ENCODE measurements around the gene ZBTB7C. TPM values are rescaled to one million over a fixed set of nuclear protein-coding genes. Genes with fewer than 3 reads are reported as not detected.

ZBTB7C gene
- polyA plus RNA-seq, 1 donor (not counting 4 experiments of a cell fraction or from before 2014, with no cell fraction given): 0.58 TPM

GRCh38 chr18:48170651-48171050 is 238.5 kb downstream of the ZBTB7C start:
- Histone ChIP-seq H3K9me3 (ENCODE audit: control insufficient read depth, low read depth, low read length) (no peaks in the 10 kb centered on the region), H3K36me3 (ENCODE audit: control insufficient read depth in 2 of 2, extremely low read depth in 1 of 2, insufficient read depth in 2 of 2, low read length in 2 of 2) (no peaks in the 10 kb centered on the region), H3K79me2 (ENCODE audit: control insufficient read depth, insufficient read depth, low read length) (no peaks in the 10 kb centered on the region), H3K9ac (ENCODE audit: control insufficient read depth, extremely low read depth, insufficient read depth, low read length) (no peak overlapping the region), H2AFZ (ENCODE audit: control insufficient read depth, low read length) (no peak overlapping the region), H3K4me2 (ENCODE audit: control insufficient read depth, extremely low read depth, insufficient read depth, low read depth, low read length) (no peak overlapping the region), H3K4me3 (ENCODE audit: control insufficient read depth in 2 of 3, extremely low read depth in 1 of 3, insufficient read depth in 2 of 3, low read depth in 1 of 3, low read length in 3 of 3) (no peak overlapping the region), H3K27me3 (ENCODE audit: control insufficient read depth, extremely low read depth, insufficient read depth, low read length) (peaks cover 14% of the 10 kb centered on the region), H3K9me1 (ENCODE audit: control insufficient read depth, extremely low read depth, insufficient read depth, low read length) (no peaks in the 10 kb centered on the region), H3K27ac (ENCODE audit: control insufficient read depth, insufficient read depth, low read length) (no peak overlapping the region), H3K4me1 (ENCODE audit: control insufficient read depth, extremely low read depth, insufficient read depth, low read length) (no peaks in the 10 kb centered on the region), H4K20me1 (ENCODE audit: control insufficient read depth, extremely low read depth, insufficient read depth, low read length) (no peaks in the 10 kb centered on the region)
- dilution Hi-C loops (cut with MboI; ENCODE audit: extremely low pct_ligation_motif_present, low sequenced_read_pairs): no loop called here
- no peak for TF ChIP-seq CTCF (optimal IDR thresholded peaks at IDR 0.05 in 1 of 3, IDR thresholded peaks at IDR 0.05 in 1 of 3, conservative IDR thresholded peaks at IDR 0.05 in 1 of 3; ENCODE audit: extremely low read depth in 1 of 3, insufficient read depth in 2 of 3, low read length in 3 of 3)
- no peak for TF ChIP-seq EZH2 (IDR thresholded peaks at IDR 0.05; ENCODE audit: low read length)
- DNase-seq (ENCODE audit: low read depth, low spot score) (no peak), FAIRE-seq (no peak)

- Histone ChIP-seq H3K9ac (ENCODE audit: control insufficient read depth, extremely low read depth, insufficient read depth, low read length) (no peak overlapping the region), H3K4me3 (ENCODE audit: control insufficient read depth in 2 of 3, extremely low read depth in 1 of 3, insufficient read depth in 2 of 3, low read depth in 1 of 3, low read length in 3 of 3) (no peak overlapping the region), H2AFZ (ENCODE audit: control insufficient read depth, low read length) (no peak overlapping the region), H3K79me2 (ENCODE audit: control insufficient read depth, insufficient read depth, low read length) (no peaks in the 10 kb centered on the region), H3K36me3 (ENCODE audit: control insufficient read depth in 2 of 2, extremely low read depth in 1 of 2, insufficient read depth in 2 of 2, low read length in 2 of 2) (no peaks in the 10 kb centered on the region), H3K9me1 (ENCODE audit: control insufficient read depth, extremely low read depth, insufficient read depth, low read length) (no peaks in the 10 kb centered on the region), H4K20me1 (ENCODE audit: control insufficient read depth, extremely low read depth, insufficient read depth, low read length) (no peaks in the 10 kb centered on the region), H3K27me3 (ENCODE audit: control insufficient read depth, extremely low read depth, insufficient read depth, low read length) (peaks cover 14% of the 10 kb centered on the region), H3K4me2 (ENCODE audit: control insufficient read depth, extremely low read depth, insufficient read depth, low read depth, low read length) (no peak overlapping the region), H3K4me1 (ENCODE audit: control insufficient read depth, extremely low read depth, insufficient read depth, low read length) (no peaks in the 10 kb centered on the region), H3K27ac (ENCODE audit: control insufficient read depth, insufficient read depth, low read length) (no peak overlapping the region), H3K9me3 (ENCODE audit: control insufficient read depth, low read depth, low read length) (no peaks in the 10 kb centered on the region)
- DNase-seq (ENCODE audit: low read depth, low spot score) (no peak), FAIRE-seq (no peak)
- dilution Hi-C loops (cut with MboI; ENCODE audit: extremely low pct_ligation_motif_present, low sequenced_read_pairs): no loop called here
- no peak for TF ChIP-seq CTCF (optimal IDR thresholded peaks at IDR 0.05 in 1 of 3, IDR thresholded peaks at IDR 0.05 in 1 of 3, conservative IDR thresholded peaks at IDR 0.05 in 1 of 3; ENCODE audit: extremely low read depth in 1 of 3, insufficient read depth in 2 of 3, low read length in 3 of 3)
Measured at GRCh38 chr18:48168861-48169260, 240.3 kb downstream of the ZBTB7C start.
